Lower leg skin (tissue), 4 donors: ENCODE results near the gene FGGY. TPM values are rescaled to one million over a fixed set of nuclear protein-coding genes. Genes with fewer than 3 reads are reported as not detected.

Source experiments
- DNase-seq, 2 donors: peaks; one replicate each; pipeline ENCODE4 v3.0.0-alpha.2; 2019; ENCODE audit warnings: low spot score in 2 of 2
- H3K4me3 ChIP-seq: fragments of 200-600 bp; sonication (generic); 2 replicates; pipeline ENCODE4 v1.5.1; 2017; ENCODE audit warnings: mild to moderate bottlenecking, low read depth; ENCODE audit not compliant: poor library complexity, severe bottlenecking
- CTCF ChIP-seq, 3 donors: fragments of 450-650 bp; IDR thresholded peaks; one replicate each; pipeline ENCODE4 v1.5.1; 2016; ENCODE audit warnings: antibody characterized with exemption in 3 of 3, mild to moderate bottlenecking in 3 of 3, moderate library complexity in 2 of 3
- POLR2A ChIP-seq, 2 donors: fragments of 450-650 bp; IDR thresholded peaks; one replicate each; pipeline ENCODE4 v1.6.1; 2016 to 2017; ENCODE audit warnings: antibody characterized with exemption in 2 of 2, mild to moderate bottlenecking in 1 of 2, moderate library complexity in 1 of 2
- WGBS, 2 donors: methylation state at CpG; one replicate each; pipeline ENCODE4 v1.1.5; 2018; 5-methylcytosine and 5-hydroxymethylcytosine counted together
- intact Hi-C: fragments of 100-400 bp; cut with DNase I; formaldehyde crosslinking; loops from one replicate; pipeline ENCODE4 v1.15.0; 2023; ENCODE audit warnings: low total_unique reads
- total RNA-seq, 4 donors: library from RNA; depleted of rRNA; stranded (reverse); fragments of >200 nt; gene quantifications; one replicate each; pipeline ENCODE4 v1.1.0, GENCODE V29; 2016

FGGY gene
- total RNA-seq, 4 donors from 2014 or later, result 10.0 to 29.5 (median 17.5) TPM

- intact Hi-C loops, result no loop called here
- DNase-seq, result no peak
- TF ChIP-seq POLR2A (IDR thresholded peaks at IDR 0.05) (no peak), CTCF (IDR thresholded peaks at IDR 0.05) (no peak)
- WGBS, 2 donors, result 96% methylated on average over 8 of the region's 8 CpGs
- H3K4me3 ChIP-seq, result no peak overlapping the region
Measured at GRCh38 chr1:59597420-59598119, 300.7 kb downstream of the FGGY start.

GRCh38 chr1:59598120-59598440, 301.2 kb downstream of the FGGY start:
- H3K4me3 ChIP-seq, result no peak overlapping the region
- intact Hi-C loops, result no loop called here
- no peak for DNase-seq
- TF ChIP-seq POLR2A (IDR thresholded peaks at IDR 0.05), result no peak
- no peak for TF ChIP-seq CTCF (IDR thresholded peaks at IDR 0.05)

GRCh38 chr1:59601041-59601441, 304.1 kb downstream of the FGGY start:
- peak in 1 of 2 donors; percentile 82 for DNase-seq
- no peak overlapping the region for H3K4me3 ChIP-seq
- intact Hi-C loops, result no loop called here
- 76 to 86% methylated on average over 11 of the region's 11 CpGs for WGBS, 2 donors
- no peak for TF ChIP-seq POLR2A (IDR thresholded peaks at IDR 0.05)
- TF ChIP-seq CTCF (IDR thresholded peaks at IDR 0.05), result no peak

- TF ChIP-seq POLR2A (IDR thresholded peaks at IDR 0.05) (no peak), CTCF (IDR thresholded peaks at IDR 0.05) (no peak)
- intact Hi-C loops, result no loop called here
- no peak for DNase-seq
- H3K4me3 ChIP-seq, result no peak overlapping the region
Measured at GRCh38 chr1:59601811-59602210, 304.9 kb downstream of the FGGY start.

- no peak overlapping the region for H3K4me3 ChIP-seq
- intact Hi-C loops, result no loop called here
- no peak for DNase-seq
- TF ChIP-seq POLR2A (IDR thresholded peaks at IDR 0.05), result no peak
- TF ChIP-seq CTCF (IDR thresholded peaks at IDR 0.05), result no peak
Measured at GRCh38 chr1:59604191-59604590, 307.3 kb downstream of the FGGY start.

- intact Hi-C loops, result no loop called here
- 62 to 68% methylated on average over 3 of the region's 3 CpGs for WGBS, 2 donors
- no peak overlapping the region for H3K4me3 ChIP-seq
- no peak for DNase-seq
- TF ChIP-seq CTCF (IDR thresholded peaks at IDR 0.05) (no peak), POLR2A (IDR thresholded peaks at IDR 0.05) (no peak)
Measured at GRCh38 chr1:59605184-59605583, 308.3 kb downstream of the FGGY start.
